Neural cell (in vitro differentiated cells): Measurements from ENCODE around the gene ACSS1. TPM values are rescaled to one million over a fixed set of nuclear protein-coding genes. Genes with fewer than 3 reads are reported as not detected.

Experiments used
- H2AFZ ChIP-seq: fragments of 200-600, 300-800 bp; sonication (generic), shearing (Covaris generic); 2 replicates; pipeline ENCODE4 v1.6.0; 2014; ENCODE audit warnings: low read depth, mild to moderate bottlenecking, antibody characterized with exemption, low read length, moderate library complexity
- H3F3A ChIP-seq: fragments of 200-600 bp; shearing (Covaris generic); 2 replicates; pipeline ENCODE4 v1.6.1; 2016; ENCODE audit warnings: mild to moderate bottlenecking, moderate library complexity, mixed read lengths, antibody characterized with exemption, low read length; ENCODE audit not compliant: insufficient read depth, poor library complexity, severe bottlenecking
- H3K27ac ChIP-seq: fragments of 200-600, 300-800 bp; sonication (generic), shearing (Covaris generic); 2 replicates; pipeline ENCODE4 v1.5.1; 2014; ENCODE audit warnings: mild to moderate bottlenecking, low read length, moderate library complexity
- H3K27me3 ChIP-seq: fragments of 300-800, 200-600 bp; sonication (generic), shearing (Covaris generic); 2 replicates; pipeline ENCODE4 v1.6.0; 2014; ENCODE audit warnings: mild to moderate bottlenecking, low read depth, low read length, moderate library complexity; ENCODE audit not compliant: insufficient read depth
- H3K36me3 ChIP-seq: fragments of 300-800, 200-600 bp; sonication (generic), shearing (Covaris generic); 2 replicates; pipeline ENCODE4 v1.5.1; 2014; ENCODE audit warnings: mild to moderate bottlenecking, antibody characterized with exemption, low read length, moderate library complexity; ENCODE audit not compliant: insufficient read depth
- H3K4me2 ChIP-seq: fragments of 300-800, 200-600 bp; sonication (generic), shearing (Covaris generic); 2 replicates; pipeline ENCODE4 v1.6.0; 2014; ENCODE audit warnings: mild to moderate bottlenecking, low read length
- H3K4me3 ChIP-seq: fragments of 300-800, 200-600 bp; sonication (generic), shearing (Covaris generic); 2 replicates; pipeline ENCODE4 v1.5.1; 2014; ENCODE audit warnings: mild to moderate bottlenecking, low read length, moderate library complexity
- H3K79me2 ChIP-seq: fragments of 200-600 bp; shearing (Covaris generic); replicated peaks from 2 replicates; pipeline ENCODE4 v1.6.0; 2014; ENCODE audit warnings: mild to moderate bottlenecking, low read length, moderate library complexity; ENCODE audit not compliant: insufficient read depth
- H3K9ac ChIP-seq: fragments of 300-800, 200-600 bp; sonication (generic), shearing (Covaris generic); 2 replicates; pipeline ENCODE4 v1.6.1; 2016; ENCODE audit warnings: mild to moderate bottlenecking, low read length, mixed read lengths
- H3K9me2 ChIP-seq: fragments of 200-600 bp; shearing (Covaris generic); 2 replicates; pipeline ENCODE4 v1.6.1; 2016; ENCODE audit warnings: mild to moderate bottlenecking, low read length, mixed read lengths; ENCODE audit not compliant: insufficient read depth
- H3K9me3 ChIP-seq: fragments of 200-600, 300-800 bp; sonication (generic), shearing (Covaris generic); 2 replicates; pipeline ENCODE4 v1.6.1; 2016; ENCODE audit warnings: mild to moderate bottlenecking, mixed run types, low read length, moderate library complexity, mixed read lengths
- H4K20me1 ChIP-seq: fragments of 200-600 bp; shearing (Covaris generic); 2 replicates; pipeline ENCODE4 v1.6.1; 2016; ENCODE audit warnings: mild to moderate bottlenecking, mixed run types; ENCODE audit not compliant: insufficient read depth
- CTCF ChIP-seq: fragments of 450-650 bp; IDR thresholded peaks from 2 replicates; pipeline ENCODE4 v1.5.1; 2014; ENCODE audit warnings: antibody characterized with exemption, mild to moderate bottlenecking, moderate library complexity; ENCODE audit not compliant: poor library complexity, severe bottlenecking
- EP300 ChIP-seq: fragments of 450-650 bp; conservative IDR thresholded peaks from 2 replicates; pipeline ENCODE4 v1.6.1; 2014; ENCODE audit warnings: antibody characterized with exemption, mild to moderate bottlenecking, moderate library complexity; ENCODE audit not compliant: poor library complexity, severe bottlenecking
- EZH2 ChIP-seq: fragments of 200-600, 300-800 bp; shearing (Covaris generic), sonication (generic); IDR thresholded peaks from 2 replicates; pipeline ENCODE4 v1.6.1; 2014; ENCODE audit warnings: antibody characterized with exemption, low read length, borderline replicate concordance, mild to moderate bottlenecking; ENCODE audit not compliant: insufficient read depth, poor library complexity, severe bottlenecking
- MXI1 ChIP-seq: fragments of 450-650 bp; conservative IDR thresholded peaks from 2 replicates; pipeline ENCODE4 v1.6.1; 2014; ENCODE audit warnings: antibody characterized with exemption, mild to moderate bottlenecking; ENCODE audit not compliant: poor library complexity, severe bottlenecking
- POLR2AphosphoS5 ChIP-seq: IDR thresholded peaks from 2 replicates; pipeline ENCODE4 v1.6.1; 2012
- RAD21 ChIP-seq: fragments of 450-650 bp; conservative IDR thresholded peaks from 2 replicates; pipeline ENCODE4 v1.6.1; 2014; ENCODE audit warnings: antibody characterized with exemption, mild to moderate bottlenecking, moderate library complexity
- REST ChIP-seq: IDR thresholded peaks from 2 replicates; pipeline ENCODE4 v1.6.1; 2012; ENCODE audit warnings: borderline replicate concordance
- SMC3 ChIP-seq: fragments of 450-650 bp; conservative IDR thresholded peaks from 2 replicates; pipeline ENCODE4 v1.6.1; 2014; ENCODE audit warnings: antibody characterized with exemption, mild to moderate bottlenecking, moderate library complexity; ENCODE audit not compliant: poor library complexity
- TAF1 ChIP-seq: IDR thresholded peaks from 2 replicates; pipeline ENCODE4 v1.6.1; 2012; ENCODE audit warnings: low read depth
- polyA plus RNA-seq: library from polyadenylated mRNA; depleted of rRNA; stranded (reverse); fragments of >200 nt; gene quantifications from 2 replicates; pipeline ENCODE4 v1.2.3, GENCODE V29; 2014

The ACSS1 gene
- polyA plus RNA-seq, 1 donor from 2014 or later: not detected

GRCh38 chr20:25011831-25012241 lies 46.1 kb downstream of the ACSS1 start:
- no peak overlapping the region for H2AFZ ChIP-seq
- H3K27ac ChIP-seq: no peak overlapping the region
- no peaks in the 10 kb centered on the region for H3K79me2 ChIP-seq
- H3K9me2 ChIP-seq: no peaks in the 10 kb centered on the region
- H3K4me2 ChIP-seq: no peak overlapping the region
- H3K36me3 ChIP-seq: no peaks in the 10 kb centered on the region
- H3K4me3 ChIP-seq: no peak overlapping the region
- H3F3A ChIP-seq: no peaks in the 10 kb centered on the region
- H3K9ac ChIP-seq: no peak overlapping the region
- no peaks in the 10 kb centered on the region for H3K27me3 ChIP-seq
- TF ChIP-seq SMC3 (no peak), CTCF (no peak), REST (no peak), TAF1 (no peak), RAD21 (no peak), POLR2AphosphoS5 (no peak), MXI1 (no peak), EP300 (no peak), EZH2 (no peak)
- H4K20me1 ChIP-seq: no peaks in the 10 kb centered on the region
- no peaks in the 10 kb centered on the region for H3K9me3 ChIP-seq

- no peaks in the 10 kb centered on the region for H3F3A ChIP-seq
- no peaks in the 10 kb centered on the region for H3K9me3 ChIP-seq
- H3K36me3 ChIP-seq: no peaks in the 10 kb centered on the region
- no peak overlapping the region for H3K9ac ChIP-seq
- H2AFZ ChIP-seq: no peak overlapping the region
- H3K9me2 ChIP-seq: no peaks in the 10 kb centered on the region
- H3K27me3 ChIP-seq: no peaks in the 10 kb centered on the region
- no peak overlapping the region for H3K27ac ChIP-seq
- H3K4me2 ChIP-seq: no peak overlapping the region
- TF ChIP-seq SMC3 (no peak), POLR2AphosphoS5 (no peak)
- H3K4me3 ChIP-seq: no peak overlapping the region
- H3K79me2 ChIP-seq: no peaks in the 10 kb centered on the region
- no peaks in the 10 kb centered on the region for H4K20me1 ChIP-seq
Observed at GRCh38 chr20:25011261-25011660, 46.7 kb downstream of the ACSS1 start.
